Activated effector memory CD4-positive, alpha-beta T cell treated with anti-CD3 and anti-CD28 coated beads, Interleukin-2, amount 50 U/mL, for 16 hours (primary cell): ENCODE data around the gene GRK4.

ENCODE experiments used
- DNase-seq: peaks from one replicate; pipeline ENCODE4 v3.0.0-alpha.2; 2020

The GRK4 gene

DNA sequence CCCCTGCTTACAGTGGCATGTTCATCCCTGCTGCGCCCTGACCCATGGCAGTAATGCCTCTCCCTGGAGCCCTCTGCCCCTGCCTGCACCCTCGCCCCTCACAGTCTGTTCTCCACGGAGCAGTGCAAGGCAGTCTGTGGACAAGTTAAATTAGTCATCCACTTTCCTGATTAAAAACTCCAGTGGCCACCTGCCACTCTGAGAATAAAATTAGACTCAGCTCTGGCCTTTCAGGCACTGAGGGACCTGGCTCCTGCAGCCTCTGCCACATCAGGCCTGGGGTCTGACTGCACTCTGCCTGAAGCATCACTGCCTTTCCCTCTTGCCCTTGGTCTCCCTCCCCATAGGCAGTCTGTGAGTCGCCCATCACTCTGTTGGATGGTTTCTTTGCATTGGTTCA lies 53.6 kb downstream of the GRK4 start:
- no peak for DNase-seq

GRCh38 chr4:3017504-3017903 lies 54.1 kb downstream of the GRK4 start:
- DNase-seq = no peak

DNA sequence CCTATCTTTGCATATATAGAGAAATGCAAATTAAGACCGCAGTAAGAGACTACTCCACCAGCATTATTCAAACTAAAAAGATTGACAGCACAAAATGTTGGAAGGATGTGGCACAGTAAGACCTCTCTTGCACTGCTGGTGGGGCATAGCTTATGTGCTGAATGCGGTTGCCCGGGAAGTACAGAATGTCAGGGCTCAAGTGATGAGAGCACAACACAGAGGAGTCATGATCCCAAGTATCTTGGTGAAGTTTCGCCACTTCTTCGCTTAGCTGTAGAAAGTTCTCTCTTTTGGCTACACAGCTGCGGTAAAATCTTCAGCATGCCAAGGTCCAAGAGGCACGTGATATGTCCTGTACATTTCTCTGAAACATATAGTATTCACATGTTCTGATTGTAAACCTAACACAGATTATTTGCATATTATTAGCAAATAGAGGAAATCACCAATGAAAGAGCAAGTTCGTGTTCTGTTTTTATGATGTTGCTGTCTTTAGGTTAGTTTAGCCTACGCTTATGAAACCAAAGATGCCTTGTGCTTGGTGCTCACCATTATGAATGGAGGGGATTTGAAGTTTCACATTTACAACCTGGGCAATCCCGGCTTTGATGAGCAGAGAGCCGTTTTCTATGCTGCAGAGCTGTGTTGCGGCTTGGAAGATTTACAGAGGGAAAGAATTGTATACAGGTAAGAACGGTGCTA lies 55.9 kb downstream of the GRK4 start:
- DNase-seq = no peak

DNA sequence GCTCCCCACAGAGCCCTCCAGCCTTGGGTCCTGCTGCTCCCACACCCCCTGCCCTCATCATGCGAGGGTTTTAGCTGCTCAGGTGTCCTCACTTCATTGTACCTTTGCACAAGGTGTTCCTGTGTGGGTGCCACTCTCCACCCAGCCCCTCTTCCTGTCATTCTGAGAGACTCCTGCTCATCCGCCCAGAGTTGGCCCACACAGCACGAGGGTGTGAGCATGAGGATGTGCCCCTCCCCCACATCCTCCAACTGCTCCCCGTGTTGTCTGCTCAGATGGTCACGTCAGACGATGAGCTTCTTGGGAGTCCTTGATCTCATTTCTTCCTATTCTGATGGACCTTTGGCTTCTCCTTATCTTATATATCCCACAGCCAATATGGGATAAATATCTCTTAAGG lies 57.8 kb downstream of the GRK4 start:
- no peak for DNase-seq

- DNase-seq = no peak
Observed at GRCh38 chr4:3021627-3022026, 58.3 kb downstream of the GRK4 start.

GRCh38 chr4:3022112-3022511 lies 58.7 kb downstream of the GRK4 start:
- DNase-seq = no peak

- no peak for DNase-seq
Observed at GRCh38 chr4:3022651-3023050, 59.3 kb downstream of the GRK4 start.

DNA sequence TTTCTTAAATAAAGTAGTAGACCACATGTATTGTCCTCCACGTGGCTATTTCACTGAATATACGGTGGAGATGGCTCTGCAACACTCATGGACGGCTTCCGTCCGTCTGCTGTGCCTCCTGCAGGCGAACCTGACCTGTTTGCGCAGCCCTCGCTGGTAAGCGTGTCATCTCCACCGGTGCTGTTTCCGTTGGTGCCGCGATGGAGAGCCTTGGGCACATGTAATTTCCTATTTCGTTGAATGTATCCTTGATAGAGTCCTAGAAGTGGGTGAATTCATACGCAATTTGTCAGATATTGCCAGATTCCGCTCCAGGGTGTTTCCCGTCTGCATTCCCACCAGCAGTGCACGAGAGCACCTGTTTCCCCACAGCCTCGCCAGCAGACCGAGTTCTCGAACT lies 62.5 kb downstream of the GRK4 start:
- no peak for DNase-seq

- DNase-seq = no peak
Observed at GRCh38 chr4:3026540-3026939, 63.2 kb downstream of the GRK4 start.

GRCh38 chr4:3029464-3029863 lies 66.1 kb downstream of the GRK4 start:
- no peak for DNase-seq

GRCh38 chr4:3030566-3031356 lies 67.4 kb downstream of the GRK4 start:
- DNase-seq = no peak

DNA sequence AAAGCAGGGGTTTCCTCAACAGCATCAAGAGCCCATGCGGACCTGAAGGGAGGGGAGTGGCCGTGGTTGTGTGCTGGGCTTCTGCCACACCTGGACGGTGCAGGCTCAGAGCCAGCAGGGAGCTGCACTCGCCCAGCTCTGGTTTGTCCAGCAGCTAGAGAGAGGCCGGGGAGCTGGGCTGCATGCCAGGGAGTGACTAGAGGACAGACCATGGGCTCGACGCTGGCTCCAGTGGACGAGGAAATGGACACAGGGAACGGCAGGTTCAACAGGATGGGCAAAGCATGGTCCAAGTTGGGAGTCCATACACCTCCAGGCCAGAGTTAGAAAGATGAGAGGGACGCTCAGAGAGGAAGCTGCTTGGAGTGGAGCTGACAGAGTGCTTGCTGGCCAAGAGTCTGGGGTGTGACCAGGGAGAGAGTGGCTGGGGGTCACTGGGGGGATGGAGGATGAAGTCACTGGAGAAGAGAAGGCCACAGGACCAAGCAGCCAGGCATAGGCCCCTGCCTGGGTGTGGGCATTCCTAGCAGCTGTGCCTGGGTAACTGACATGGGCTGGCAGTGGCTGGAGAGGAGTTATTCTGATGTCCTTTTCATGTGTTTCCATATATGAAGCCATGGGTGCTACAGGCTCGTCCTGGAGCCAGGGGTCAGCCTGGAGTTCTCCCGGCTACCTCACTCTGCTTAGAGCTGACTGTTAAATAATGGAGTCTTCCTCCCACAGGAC lies 68.1 kb downstream of the GRK4 start:
- no peak for DNase-seq

DNA sequence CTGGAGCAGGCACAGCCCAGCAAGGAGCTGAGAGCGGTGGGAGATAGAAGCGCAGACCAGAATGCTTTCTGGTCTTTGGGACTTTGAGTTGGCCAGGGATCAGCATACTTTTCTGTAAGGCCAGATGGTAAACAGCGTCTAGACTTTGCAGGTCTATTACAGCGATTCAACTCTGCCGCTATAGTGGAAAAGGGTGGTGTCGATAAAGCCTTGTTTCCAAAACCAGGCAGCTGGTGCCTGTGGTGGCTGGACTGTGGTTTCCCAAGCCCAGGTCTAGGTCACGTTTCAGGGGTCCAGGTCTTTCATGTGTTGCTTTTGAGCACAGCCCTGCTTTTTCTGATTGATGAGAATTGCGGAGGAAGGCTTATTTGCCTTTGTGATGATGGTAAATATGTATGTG lies 70.9 kb downstream of the GRK4 start:
- DNase-seq = no peak

GRCh38 chr4:3035249-3035648 lies 71.9 kb downstream of the GRK4 start:
- no peak for DNase-seq

GRCh38 chr4:3035674-3036073 lies 72.3 kb downstream of the GRK4 start:
- no peak for DNase-seq

GRCh38 chr4:3036131-3036952 lies 73.0 kb downstream of the GRK4 start:
- DNase-seq = no peak

- DNase-seq = no peak
Observed at GRCh38 chr4:3037957-3038461, 74.6 kb downstream of the GRK4 start.

GRCh38 chr4:3039706-3040366 lies 76.5 kb downstream of the GRK4 start:
- no peak for DNase-seq

DNA sequence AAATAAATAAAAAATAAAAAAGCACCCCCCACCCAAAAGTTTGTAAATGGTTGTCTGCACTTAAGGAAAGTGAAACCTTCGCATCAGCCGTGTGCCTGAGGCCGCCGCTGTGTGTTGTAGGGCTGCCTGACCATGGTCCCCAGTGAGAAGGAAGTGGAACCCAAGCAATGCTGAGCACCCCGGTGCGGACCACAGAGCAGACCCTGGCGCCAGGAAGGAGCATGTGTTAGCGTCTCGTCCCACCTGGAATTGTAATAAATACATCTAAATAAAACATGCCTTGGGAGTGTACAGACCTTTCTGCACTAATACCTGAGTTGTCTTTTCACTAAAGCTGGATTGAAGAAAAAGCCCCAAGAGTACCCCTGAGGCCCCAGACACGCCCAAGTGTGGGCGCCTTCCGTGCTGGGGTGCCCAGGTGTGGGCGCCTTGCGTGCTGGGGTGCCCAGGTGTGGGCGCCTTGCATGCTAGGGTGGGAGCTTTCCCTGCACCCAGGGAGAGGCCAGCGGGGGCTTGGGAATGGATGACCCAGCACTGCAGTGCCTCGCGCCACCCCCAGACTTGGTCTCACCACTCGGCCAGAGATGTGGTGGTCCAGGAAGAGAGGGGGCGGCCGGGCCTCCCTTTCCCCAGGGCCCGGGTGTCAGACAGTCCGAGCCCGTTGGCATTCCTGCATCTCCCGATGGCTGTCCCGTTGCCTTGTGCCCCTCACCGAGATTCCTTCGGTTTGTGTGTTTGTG lies 77.3 kb downstream of the GRK4 start:
- no peak for DNase-seq

DNA sequence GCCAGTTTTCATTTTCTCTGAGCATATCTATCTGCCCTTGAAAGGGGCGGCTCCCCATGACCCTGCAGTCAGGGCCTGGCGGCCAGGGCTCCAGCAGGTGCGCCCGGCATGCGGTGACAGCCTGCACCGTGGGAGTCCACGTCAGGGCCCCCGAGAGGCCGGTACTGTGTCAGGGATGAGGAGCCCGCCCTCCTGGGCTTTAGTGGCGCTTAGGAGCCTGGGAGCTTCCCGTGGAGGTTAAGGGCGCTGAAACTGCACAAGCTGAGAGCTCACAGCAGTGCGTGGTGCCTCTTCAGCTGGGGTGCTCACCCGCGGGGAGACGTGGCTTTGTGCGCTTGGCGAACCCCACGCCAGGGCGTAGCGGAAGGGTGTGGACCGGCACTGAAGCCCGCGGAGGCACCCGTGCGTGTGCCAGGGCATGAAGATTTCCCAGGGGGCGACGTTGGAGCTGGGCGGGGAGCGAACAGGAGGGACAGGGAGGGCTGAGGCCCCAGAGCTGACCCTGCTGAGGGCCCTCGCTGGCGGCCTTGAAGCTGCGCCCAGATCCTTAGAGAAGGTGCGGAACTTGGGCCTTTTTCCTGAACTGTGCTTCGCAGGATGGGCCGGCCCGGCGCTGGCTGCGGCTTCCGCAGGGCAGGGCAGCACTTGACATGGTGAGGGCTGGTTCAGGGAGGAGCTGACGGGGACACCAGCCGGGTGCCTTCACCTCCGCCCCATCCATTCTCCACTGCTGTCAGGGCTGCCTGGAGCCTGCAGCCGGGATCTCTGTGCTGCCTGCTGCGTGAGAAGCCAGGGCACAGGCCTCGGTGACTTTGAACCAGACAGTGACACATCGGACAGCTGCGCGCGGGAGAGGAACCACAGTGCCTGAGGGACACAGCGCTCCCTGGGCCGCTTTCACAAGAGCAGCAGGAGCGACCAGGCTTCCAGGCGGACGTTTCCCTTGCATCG lies 78.1 kb downstream of the GRK4 start:
- peak; percentile 75 for DNase-seq
